ENCODE data around the gene ERGIC2.
"Not testable (repeated sequence)": the region's sequence is repeated elsewhere in the genome, so short reads cannot be mapped to it uniquely, and the experiment has no call there.

ERGIC2 gene

GRCh38 chr12:29306682-29307081 lies 74.3 kb downstream of the ERGIC2 start:
- no peak for DNase-seq
- no peak overlapping the region for H3K27ac ChIP-seq
- no peak for TF ChIP-seq CTCF (IDR thresholded peaks at IDR 0.05; ENCODE audit: low read depth, low read length, missing control alignments)
- H3K4me3 ChIP-seq (ENCODE audit: low read depth, low read length): no peak overlapping the region
- H3K36me3 ChIP-seq (replicated peaks): no peaks in the 10 kb centered on the region
- no peaks in the 10 kb centered on the region for H3K27me3 ChIP-seq (replicated peaks)
- in situ Hi-C loops (cut with HindIII; ENCODE audit: low pct_ligation_motif_present, low sequenced_read_pairs): no loop called here

GRCh38 chr12:29306266-29306665 lies 74.7 kb downstream of the ERGIC2 start:
- no peak overlapping the region for H3K27ac ChIP-seq

GRCh38 chr12:29304388-29304787 lies 76.6 kb downstream of the ERGIC2 start:
- no peak for TF ChIP-seq CTCF (IDR thresholded peaks at IDR 0.05; ENCODE audit: low read depth, low read length, missing control alignments)
- no peaks in the 10 kb centered on the region for H3K27me3 ChIP-seq (replicated peaks)
- H3K4me3 ChIP-seq (ENCODE audit: low read depth, low read length): no peak overlapping the region
- in situ Hi-C loops (cut with HindIII; ENCODE audit: low pct_ligation_motif_present, low sequenced_read_pairs): no loop called here
- no peaks in the 10 kb centered on the region for H3K36me3 ChIP-seq (replicated peaks)
- H3K27ac ChIP-seq: no peak overlapping the region
- DNase-seq: no peak

More at GRCh38 chr12:29306266-29306665, 74.7 kb downstream of the ERGIC2 start:
- TF ChIP-seq CTCF (IDR thresholded peaks at IDR 0.05; ENCODE audit: low read depth, low read length, missing control alignments): no peak
- DNase-seq: no peak
- Histone ChIP-seq H3K27me3 (replicated peaks) (no peaks in the 10 kb centered on the region), H3K4me3 (ENCODE audit: low read depth, low read length) (no peak overlapping the region), H3K36me3 (replicated peaks) (no peaks in the 10 kb centered on the region)
- in situ Hi-C loops (cut with HindIII; ENCODE audit: low pct_ligation_motif_present, low sequenced_read_pairs): no loop called here

- TF ChIP-seq CTCF (IDR thresholded peaks at IDR 0.05; ENCODE audit: low read depth, low read length, missing control alignments): no peak
- in situ Hi-C loops (cut with HindIII; ENCODE audit: low pct_ligation_motif_present, low sequenced_read_pairs): no loop called here
- no peak overlapping the region for H3K27ac ChIP-seq
- no peak overlapping the region for H3K4me3 ChIP-seq (ENCODE audit: low read depth, low read length)
- no peaks in the 10 kb centered on the region for H3K27me3 ChIP-seq (replicated peaks)
- no peak for DNase-seq
- H3K36me3 ChIP-seq (replicated peaks): no peaks in the 10 kb centered on the region
These were observed 79.9 kb downstream of the ERGIC2 start for GRCh38 chr12:29301114-29301513.

GRCh38 chr12:29299633-29300032 lies 81.3 kb downstream of the ERGIC2 start:
- no peak for TF ChIP-seq CTCF (IDR thresholded peaks at IDR 0.05; ENCODE audit: low read depth, low read length, missing control alignments)
- in situ Hi-C loops (cut with HindIII; ENCODE audit: low pct_ligation_motif_present, low sequenced_read_pairs): no loop called here

GRCh38 chr12:29291226-29291625 lies 89.7 kb downstream of the ERGIC2 start:
- TF ChIP-seq CTCF (IDR thresholded peaks at IDR 0.05; ENCODE audit: low read depth, low read length, missing control alignments): no peak
- Histone ChIP-seq H3K36me3 (replicated peaks) (no peaks in the 10 kb centered on the region), H3K27ac (no peak overlapping the region), H3K4me3 (ENCODE audit: low read depth, low read length) (no peak overlapping the region), H3K27me3 (replicated peaks) (no peaks in the 10 kb centered on the region)
- in situ Hi-C loops (cut with HindIII; ENCODE audit: low pct_ligation_motif_present, low sequenced_read_pairs): no loop called here
- DNase-seq: no peak

More at GRCh38 chr12:29299633-29300032, 81.3 kb downstream of the ERGIC2 start:
- DNase-seq: no peak
- no peak overlapping the region for H3K27ac ChIP-seq
- no peaks in the 10 kb centered on the region for H3K36me3 ChIP-seq (replicated peaks)
- H3K4me3 ChIP-seq (ENCODE audit: low read depth, low read length): no peak overlapping the region
- no peaks in the 10 kb centered on the region for H3K27me3 ChIP-seq (replicated peaks)

- H3K27me3 ChIP-seq (replicated peaks); H3K36me3 ChIP-seq (replicated peaks); H3K4me3 ChIP-seq (ENCODE audit: low read depth, low read length); in situ Hi-C loops (cut with HindIII; ENCODE audit: low pct_ligation_motif_present, low sequenced_read_pairs); DNase-seq; H3K27ac ChIP-seq: not testable (repeated sequence)
These were observed 90.5 kb downstream of the ERGIC2 start for GRCh38 chr12:29290475-29290874.

Data from brain microvascular endothelial cell (primary cell).